Measurements from ENCODE around the gene EIF2B2. TPM values are rescaled to one million over a fixed set of nuclear protein-coding genes. Genes with fewer than 3 reads are reported as not detected.

Gene EIF2B2
- total and polyA plus RNA-seq, 5 donors, result 25.9 to 39.9 (median 34.4) TPM

- 58% methylated on average over 1 of the region's 1 CpG for whole genome bisulfite sequencing
- ATAC-seq, result no peak
These were observed 51.7 kb downstream of the EIF2B2 start for GRCh38 chr14:75054421-75054820.

GRCh38 chr14:75059642-75060041, 56.9 kb downstream of the EIF2B2 start:
- WGBS, result 79% methylated on average over 2 of the region's 2 CpGs
- no peak for ATAC-seq

More at GRCh38 chr14:75054421-75054820, 51.7 kb downstream of the EIF2B2 start:
- Histone ChIP-seq H3K4me1 (ENCODE audit: control insufficient read depth, insufficient read depth, low read length) (no peaks in the 10 kb centered on the region), H3K4me3 (ENCODE audit: low read length) (no peak overlapping the region), H3K27ac (ENCODE audit: low read length) (no peak overlapping the region), H3K27me3 (ENCODE audit: control insufficient read depth, insufficient read depth) (no peaks in the 10 kb centered on the region), H3K9me3 (ENCODE audit: control insufficient read depth, low read length) (no peaks in the 10 kb centered on the region)
- no peak for DNase-seq
- intact Hi-C loops (cut with DNase I), result no loop called here

GRCh38 chr14:75060420-75060819, 57.7 kb downstream of the EIF2B2 start:
- DNase-seq, result no peak
- no peak for ATAC-seq
- Histone ChIP-seq H3K4me3 (ENCODE audit: low read length) (no peak overlapping the region), H3K9me3 (ENCODE audit: control insufficient read depth, low read length) (no peaks in the 10 kb centered on the region), H3K4me1 (ENCODE audit: control insufficient read depth, insufficient read depth, low read length) (no peaks in the 10 kb centered on the region), H3K27ac (ENCODE audit: low read length) (no peak overlapping the region), H3K27me3 (ENCODE audit: control insufficient read depth, insufficient read depth) (no peaks in the 10 kb centered on the region)
- intact Hi-C loops (cut with DNase I), result loop anchor here in 1 of 4 donors (10.0 kb wide), 1 partner anchor 56 kb away; the partner anchor contains the start of gene EIF2B2
- WGBS, result 72% methylated on average over 2 of the region's 2 CpGs

More at GRCh38 chr14:75059642-75060041, 56.9 kb downstream of the EIF2B2 start:
- intact Hi-C loops (cut with DNase I), result loop anchor here in 1 of 4 donors (10.0 kb wide), 1 partner anchor 55 kb away; the partner anchor contains the start of gene EIF2B2
- Histone ChIP-seq H3K4me3 (ENCODE audit: low read length) (no peak overlapping the region), H3K9me3 (ENCODE audit: control insufficient read depth, low read length) (no peaks in the 10 kb centered on the region), H3K27me3 (ENCODE audit: control insufficient read depth, insufficient read depth) (no peaks in the 10 kb centered on the region), H3K4me1 (ENCODE audit: control insufficient read depth, insufficient read depth, low read length) (no peaks in the 10 kb centered on the region), H3K27ac (ENCODE audit: low read length) (no peak overlapping the region)
- no peak for DNase-seq

Other genes starting within 250 kb of the EIF2B2 start
- 10 to 100 TPM; 31.4 to 36.3 (median 34.4) TPM for gene YLPM1, start 239.6 kb upstream of the EIF2B2 start, total RNA-seq
- gene YLPM1, start 239.6 kb upstream of the EIF2B2 start, polyA plus RNA-seq, result 15.5 TPM
- gene PROX2, start 126.8 kb upstream of the EIF2B2 start, total RNA-seq, result not detected
- not detected for gene PROX2, start 126.8 kb upstream of the EIF2B2 start, polyA plus RNA-seq
- gene DLST, start 121.0 kb upstream of the EIF2B2 start, total RNA-seq, result 100 to 1,000 TPM; 121 to 148 (median 144) TPM
- 87.6 TPM for gene DLST, start 121.0 kb upstream of the EIF2B2 start, polyA plus RNA-seq
- gene RPS6KL1, start 79.7 kb upstream of the EIF2B2 start, total RNA-seq, result 10 to 100 TPM; 13.9 to 20.7 (median 17.3) TPM
- 10.5 TPM for gene RPS6KL1, start 79.7 kb upstream of the EIF2B2 start, polyA plus RNA-seq
- 1 to 10 TPM; 2.9 to 5.9 (median 4.1) TPM for gene PGF, start 47.3 kb upstream of the EIF2B2 start, total RNA-seq
- gene PGF, start 47.3 kb upstream of the EIF2B2 start, polyA plus RNA-seq, result 4.3 TPM
- gene MLH3, start 48.5 kb downstream of the EIF2B2 start, total RNA-seq, result 10 to 100 TPM; 23.2 to 27.7 (median 25.1) TPM
- gene MLH3, start 48.5 kb downstream of the EIF2B2 start, polyA plus RNA-seq, result 12.5 TPM
- gene ACYP1, start 61.1 kb downstream of the EIF2B2 start, total RNA-seq, result 10 to 100 TPM; 10.2 to 14.2 (median 11.5) TPM
- gene ACYP1, start 61.1 kb downstream of the EIF2B2 start, polyA plus RNA-seq, result 24.0 TPM
- 10 to 100 TPM in 1 of 4 donors, 1 to 10 TPM in 3; 6.9 to 10.8 (median 9.1) TPM for gene ZC2HC1C, start 66.7 kb downstream of the EIF2B2 start, total RNA-seq
- 8.4 TPM for gene ZC2HC1C, start 66.7 kb downstream of the EIF2B2 start, polyA plus RNA-seq
- gene NEK9, start 124.1 kb downstream of the EIF2B2 start, total RNA-seq, result 100 to 1,000 TPM; 112 to 129 (median 123) TPM
- 48.5 TPM for gene NEK9, start 124.1 kb downstream of the EIF2B2 start, polyA plus RNA-seq
- 100 to 1,000 TPM; 246 to 333 (median 297) TPM for gene TMED10, start 173.7 kb downstream of the EIF2B2 start, total RNA-seq
- 141 TPM for gene TMED10, start 173.7 kb downstream of the EIF2B2 start, polyA plus RNA-seq

Data from right cardiac atrium (tissue), 5 donors.